Right lobe of liver (tissue), 6 donors: ENCODE results near the gene PDLIM3. TPM values are rescaled to one million over a fixed set of nuclear protein-coding genes. Genes with fewer than 3 reads are reported as not detected.

ENCODE experiments used
- ATAC-seq, 4 donors: fragments of 200-7000 bp; cut with Tn5 transposase; one replicate each; pipeline ENCODE4 v1.9.1; 2020; ENCODE audit warnings: mild to moderate bottlenecking in 4 of 4, moderate library complexity in 4 of 4
- DNase-seq, 3 donors: peaks; one replicate each; pipeline ENCODE4 v3.0.0-alpha.2; 2020
- H3K27ac ChIP-seq, 3 donors: fragments of 200-600 bp; one replicate each; pipeline ENCODE4 v1.8.0; 2022
- H3K27me3 ChIP-seq, 2 donors: fragments of 200-600 bp; one replicate each; pipeline ENCODE4 v1.8.0; 2022
- H3K36me3 ChIP-seq, 4 donors: fragments of 200-600 bp; sonication (generic) in 1 of 4; one replicate each; pipeline versions ENCODE4 v1.5.1 to v1.8.0; 2017 to 2022; ENCODE audit warnings: control low read depth in 1 of 4
- H3K4me1 ChIP-seq, 4 donors: fragments of 200-600 bp; sonication (generic) in 1 of 4; one replicate each; pipeline versions ENCODE4 v1.5.1 to v1.8.0; 2017 to 2022; ENCODE audit warnings: control low read depth in 1 of 4
- H3K4me3 ChIP-seq, 3 donors: fragments of 200-600 bp; one replicate each; pipeline ENCODE4 v1.8.0; 2022
- H3K9me3 ChIP-seq, 4 donors: fragments of 200-600 bp; sonication (generic) in 1 of 4; one replicate each; pipeline versions ENCODE4 v1.5.1 to v1.8.0; 2017 to 2022; ENCODE audit warnings: control low read depth in 1 of 4
- CTCF ChIP-seq, 4 donors: fragments of 200-600 bp in 3 of 4; fragments of 450-650 bp in 1 of 4; IDR thresholded peaks; one replicate each; pipeline versions ENCODE4 v1.5.1 to v1.8.0; 2016 to 2022; ENCODE audit warnings: antibody characterized with exemption in 4 of 4, mild to moderate bottlenecking in 2 of 4
- POLR2A ChIP-seq: fragments of 450-650 bp; IDR thresholded peaks from one replicate; pipeline ENCODE4 v1.6.1; 2017; ENCODE audit warnings: antibody characterized with exemption, mild to moderate bottlenecking
- WGBS: methylation state at CpG from one replicate; pipeline ENCODE4 v1.1.6; 2018; ENCODE audit warnings: low coverage, low lambda C conversion rate; ENCODE audit not compliant: insufficient coverage; ENCODE audit errors: missing lambda C conversion rate; 5-methylcytosine and 5-hydroxymethylcytosine counted together
- intact Hi-C, 2 donors: fragments of 100-400 bp; cut with DNase I; formaldehyde crosslinking; loops; one replicate each; pipeline versions ENCODE4 v1.11.2 to v1.14.1; 2022
- total RNA-seq, 6 experiments: library from RNA; depleted of rRNA in 2 of 6; stranded (reverse); fragments of >200 nt in 2 of 6; fragmentation: NEBNext Ultra II Directional in 3 of 6; extraction: Animal tissue kit (Norgen Biotek cat#: 25700) in 3 of 6; gene quantifications; one replicate each; pipeline versions ENCODE4 v1.1.0 to v1.2.4, GENCODE V29; 2016 to 2023
- donor health status: DM: no; HTN: yes; CAD: no.
- donor health status: DM: no; HTN: no; CAD: no.
- donor health status: DM: no; HTN: no; CAD: no.
- donor health status: DM: no; HTN: yes; CAD: no.
- donor health status: DM: no; HTN: yes; CAD: no.

Gene PDLIM3
- total RNA-seq, 6 experiments from 2014 or later, result 1.8 to 23.7 (median 6.1) TPM

DNA sequence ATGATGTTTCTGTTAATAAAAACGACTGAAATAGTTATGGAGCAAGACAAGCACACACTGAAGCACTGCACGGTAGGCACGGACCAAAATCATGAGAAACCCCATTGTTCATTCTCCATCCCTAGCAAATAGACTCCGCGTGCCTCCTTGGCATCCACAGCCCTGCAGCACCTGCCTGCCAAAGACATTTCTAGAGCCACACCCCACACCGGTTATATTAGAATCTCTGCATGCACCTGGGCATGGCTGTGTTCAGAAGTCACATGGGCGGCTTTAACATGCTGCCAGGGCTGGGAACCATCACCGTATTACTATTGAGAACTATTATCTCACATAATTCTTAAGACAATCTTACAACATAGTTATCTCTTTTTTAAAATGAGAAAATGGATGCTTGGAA, 5.9 kb downstream of the PDLIM3 start:
- Histone ChIP-seq H3K4me1 (no peaks in the 10 kb centered on the region), H3K9me3 (no peaks in the 10 kb centered on the region), H3K36me3 (no peaks in the 10 kb centered on the region), H3K4me3 (no peak overlapping the region), H3K27ac (no peak overlapping the region), H3K27me3 (no peaks in the 10 kb centered on the region)
- intact Hi-C loops, result no loop called here
- no peak for ATAC-seq
- WGBS, result 64% methylated on average over 4 of the region's 8 CpGs
- DNase-seq, result no peak
- TF ChIP-seq CTCF (IDR thresholded peaks at IDR 0.05), result no peak
- TF ChIP-seq POLR2A, result no peak

GRCh38 chr4:185524888-185525863, 10.1 kb downstream of the PDLIM3 start:
- peak in 3 of 4 donors; percentile 33 to 99 (median 42) for ATAC-seq
- 56% methylated on average over 2 of the region's 5 CpGs for WGBS

GRCh38 chr4:185523862-185524261, 11.4 kb downstream of the PDLIM3 start:
- 79% methylated on average over 7 of the region's 7 CpGs for WGBS
- Histone ChIP-seq H3K9me3 (no peaks in the 10 kb centered on the region), H3K36me3 (no peaks in the 10 kb centered on the region), H3K4me3 (no peak overlapping the region), H3K4me1 (no peaks in the 10 kb centered on the region), H3K27ac (no peak overlapping the region), H3K27me3 (no peaks in the 10 kb centered on the region)
- no peak for DNase-seq
- intact Hi-C loops, result no loop called here
- no peak for ATAC-seq
- TF ChIP-seq CTCF (IDR thresholded peaks at IDR 0.05), result no peak
- TF ChIP-seq POLR2A, result no peak

More at GRCh38 chr4:185524888-185525863, 10.1 kb downstream of the PDLIM3 start:
- intact Hi-C loops, result no loop called here
- Histone ChIP-seq H3K9me3 (no peaks in the 10 kb centered on the region), H3K36me3 (no peaks in the 10 kb centered on the region), H3K27me3 (no peaks in the 10 kb centered on the region), H3K4me3 (no peak overlapping the region), H3K4me1 (no peaks in the 10 kb centered on the region), H3K27ac (no peak overlapping the region)
- TF ChIP-seq CTCF (IDR thresholded peaks at IDR 0.05) (no peak), POLR2A (no peak)
- peak in 1 of 3 donors; percentile 56 for DNase-seq

DNA sequence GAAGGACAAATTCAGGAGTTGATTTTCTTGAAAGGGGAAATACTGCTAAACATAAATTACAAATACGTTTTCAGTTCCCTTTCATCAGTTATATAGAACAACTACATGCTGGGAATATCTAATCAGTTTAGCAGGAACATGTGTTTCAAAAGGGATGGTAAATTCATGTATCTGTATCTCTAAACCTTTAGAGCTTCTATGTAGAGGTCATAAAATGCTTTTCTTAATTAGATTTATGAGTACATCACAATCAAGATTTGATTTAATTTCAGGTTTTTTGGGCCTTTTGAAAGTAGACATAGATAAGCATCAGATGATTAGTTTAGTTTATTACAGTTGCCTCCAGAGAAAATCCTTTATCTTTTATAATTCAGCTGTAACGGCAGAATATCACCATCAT, 12.9 kb downstream of the PDLIM3 start:
- Histone ChIP-seq H3K27ac (no peak overlapping the region), H3K4me3 (no peak overlapping the region), H3K27me3 (no peaks in the 10 kb centered on the region), H3K36me3 (no peaks in the 10 kb centered on the region), H3K9me3 (no peaks in the 10 kb centered on the region), H3K4me1 (no peaks in the 10 kb centered on the region)
- no CpG with 5 or more reads among the region's 2 CpGs for WGBS
- TF ChIP-seq POLR2A (no peak), CTCF (IDR thresholded peaks at IDR 0.05) (no peak)
- intact Hi-C loops, result no loop called here
- no peak for DNase-seq
- ATAC-seq, result no peak
